Measurements from ENCODE around the gene PRKCQ. TPM values are rescaled to one million over a fixed set of nuclear protein-coding genes. Genes with fewer than 3 reads are reported as not detected.

The PRKCQ gene
- total RNA-seq, 3 donors from 2014 or later: 1.5 to 2.2 (median 1.6) TPM

DNA sequence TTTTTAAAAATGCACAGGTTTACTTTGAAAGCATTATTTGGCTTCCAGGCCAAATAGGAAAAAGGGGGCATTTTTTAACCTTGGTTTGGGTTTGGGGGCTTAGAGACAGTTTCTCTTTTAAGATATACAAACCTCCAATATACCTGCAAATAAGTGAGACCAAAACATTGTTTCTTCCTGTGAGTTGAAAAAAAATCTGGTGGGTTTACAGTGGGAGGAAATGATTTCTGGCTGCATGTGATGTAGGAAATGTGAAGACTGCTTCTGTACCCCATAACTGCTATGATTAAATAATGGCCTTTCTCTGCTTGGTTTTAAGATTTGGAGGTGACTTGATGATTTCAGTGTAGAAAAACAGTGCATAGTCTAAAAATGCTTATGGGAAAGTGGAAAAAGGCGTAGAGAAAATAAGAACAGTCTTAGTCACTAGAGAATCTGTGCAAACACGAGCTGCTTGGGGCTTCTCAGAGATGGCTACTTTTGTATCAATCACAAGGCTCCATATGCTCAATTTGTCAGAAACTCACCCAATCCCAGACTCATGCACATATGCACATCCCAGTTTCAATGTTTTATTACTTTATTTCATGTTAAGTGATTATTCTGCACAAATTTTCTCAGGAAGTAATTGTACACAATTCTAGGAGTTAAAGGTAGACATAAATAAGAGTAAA is 22.1 kb upstream of the PRKCQ start:
- no peak for DNase-seq
- H3K4me1 ChIP-seq (ENCODE audit: low read depth): no peaks in the 10 kb centered on the region
- no peak for ATAC-seq
- H3K36me3 ChIP-seq (ENCODE audit: low read depth): no peaks in the 10 kb centered on the region
- no peak for TF ChIP-seq CTCF (IDR thresholded peaks at IDR 0.05)
- intact Hi-C loops (cut with DNase I, micrococcal nuclease): no loop called here
- no peak overlapping the region for H3K4me3 ChIP-seq
- H3K9me3 ChIP-seq: no peaks in the 10 kb centered on the region

GRCh38 chr10:6601246-6601805 is 21.2 kb upstream of the PRKCQ start:
- Histone ChIP-seq H3K36me3 (ENCODE audit: low read depth) (no peaks in the 10 kb centered on the region), H3K9me3 (no peaks in the 10 kb centered on the region), H3K4me1 (ENCODE audit: low read depth) (no peaks in the 10 kb centered on the region), H3K4me3 (no peak overlapping the region)
- ATAC-seq: no peak
- no peak for TF ChIP-seq CTCF (IDR thresholded peaks at IDR 0.05)
- intact Hi-C loops (cut with DNase I, micrococcal nuclease): no loop called here
- DNase-seq: no peak

GRCh38 chr10:6600224-6600987 is 20.3 kb upstream of the PRKCQ start:
- no peak for ATAC-seq

DNA sequence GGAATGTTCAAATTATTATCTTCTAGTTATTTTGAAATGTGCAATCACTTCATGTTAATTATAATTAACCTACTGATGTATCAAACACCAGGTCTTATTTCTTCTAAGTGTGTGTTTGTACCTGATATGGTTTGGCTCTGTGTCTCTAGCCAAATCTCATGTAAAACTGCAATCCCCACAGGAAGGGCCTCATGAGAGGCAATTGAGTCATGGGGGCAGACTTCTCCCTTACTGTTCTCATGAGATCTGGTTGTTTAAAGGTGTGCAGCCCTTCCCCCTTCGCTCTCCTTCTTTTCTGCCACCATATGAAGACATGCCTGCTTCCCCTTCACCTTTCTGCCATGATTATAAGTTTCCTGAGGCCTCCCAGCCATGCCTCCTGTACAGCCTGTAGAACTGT is 18.6 kb upstream of the PRKCQ start:
- intact Hi-C loops (cut with DNase I, micrococcal nuclease): no loop called here
- Histone ChIP-seq H3K4me3 (no peak overlapping the region), H3K36me3 (ENCODE audit: low read depth) (no peaks in the 10 kb centered on the region), H3K9me3 (no peaks in the 10 kb centered on the region), H3K4me1 (ENCODE audit: low read depth) (no peaks in the 10 kb centered on the region)
- no peak for ATAC-seq
- DNase-seq: no peak
- TF ChIP-seq CTCF (IDR thresholded peaks at IDR 0.05): no peak

More at GRCh38 chr10:6600224-6600987, 20.3 kb upstream of the PRKCQ start:
- no peak overlapping the region for H3K4me3 ChIP-seq
- DNase-seq: no peak
- H3K4me1 ChIP-seq (ENCODE audit: low read depth): no peaks in the 10 kb centered on the region
- intact Hi-C loops (cut with DNase I, micrococcal nuclease): no loop called here
- H3K36me3 ChIP-seq (ENCODE audit: low read depth): no peaks in the 10 kb centered on the region
- H3K9me3 ChIP-seq: no peaks in the 10 kb centered on the region
- TF ChIP-seq CTCF (IDR thresholded peaks at IDR 0.05): no peak

DNA sequence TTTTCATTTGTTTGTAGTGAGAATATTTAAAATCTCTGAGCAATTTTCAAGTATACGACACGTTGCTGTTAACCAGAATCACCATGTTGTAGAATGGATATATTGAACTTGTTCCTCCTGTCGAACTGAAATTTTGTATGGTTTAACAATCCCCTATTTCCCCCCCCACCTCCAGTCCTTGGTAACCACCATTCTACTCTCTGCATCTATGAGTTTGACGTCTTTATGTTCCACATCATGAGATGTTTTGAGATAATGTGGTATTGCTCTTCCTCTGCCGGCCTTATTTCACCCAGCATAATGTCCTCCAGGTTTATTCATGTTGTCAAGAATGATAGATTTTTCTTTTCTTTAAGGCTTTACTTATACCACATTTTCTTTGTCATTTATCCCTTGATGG is 17.4 kb upstream of the PRKCQ start:
- Histone ChIP-seq H3K9me3 (no peaks in the 10 kb centered on the region), H3K36me3 (ENCODE audit: low read depth) (no peaks in the 10 kb centered on the region), H3K4me1 (ENCODE audit: low read depth) (no peaks in the 10 kb centered on the region), H3K4me3 (no peak overlapping the region)
- ATAC-seq (no peak), DNase-seq (no peak)
- intact Hi-C loops (cut with DNase I, micrococcal nuclease): no loop called here
- TF ChIP-seq CTCF (IDR thresholded peaks at IDR 0.05): no peak
